Right renal cortex interstitium (tissue), 3 donors: ENCODE measurements around the gene GAGE13. TPM values are rescaled to one million over a fixed set of nuclear protein-coding genes. Genes with fewer than 3 reads are reported as not detected.
"Not testable (repeated sequence)": the region's sequence is repeated elsewhere in the genome, so short reads cannot be mapped to it uniquely, and the experiment has no call there.

ENCODE experiments used
- DNase-seq, 3 donors: peaks; one replicate each; pipeline ENCODE4 v3.0.0-alpha.2; 2013; ENCODE audit warnings: low read depth in 3 of 3, low spot score in 2 of 3
- polyA plus RNA-seq, 3 donors: library from polyadenylated mRNA; unstranded; fragments of 120-200 nt; gene quantifications; one replicate each; pipeline ENCODE4 v1.2.1, GENCODE V29; 2013; ENCODE audit not compliant: insufficient read length in 3 of 3

GAGE13 gene
- polyA plus RNA-seq, 3 donors: 0.40 TPM; not detected in 2

- not testable (repeated sequence) for DNase-seq
Observed at GRCh38 chrX:49323735-49324134, 7.6 kb upstream of the GAGE13 start.

GRCh38 chrX:49330421-49330820, 961 bp upstream of the GAGE13 start:
- DNase-seq: not testable (repeated sequence)

- DNase-seq: not testable (repeated sequence)
Observed at GRCh38 chrX:49331841-49332240, 459 bp downstream of the GAGE13 start.

GRCh38 chrX:49341449-49341848, 10.1 kb downstream of the GAGE13 start:
- not testable (repeated sequence) for DNase-seq

- not testable (repeated sequence) for DNase-seq
Observed at GRCh38 chrX:49344496-49345175, 13.3 kb downstream of the GAGE13 start.

- DNase-seq: not testable (repeated sequence)
Observed at GRCh38 chrX:49345402-49345801, 14.0 kb downstream of the GAGE13 start.

- DNase-seq: not testable (repeated sequence)
Observed at GRCh38 chrX:49346150-49346549, 14.8 kb downstream of the GAGE13 start.

Other genes starting within 250 kb of the GAGE13 start
- 10 to 100 TPM; 21.8 to 25.8 (median 24.2) TPM for gene GPKOW, start 207.8 kb upstream of the GAGE13 start, polyA plus RNA-seq
- gene MAGIX, start 168.8 kb upstream of the GAGE13 start, polyA plus RNA-seq: 1 to 10 TPM; 2.7 to 5.3 (median 3.6) TPM
- gene PLP2, start 159.7 kb upstream of the GAGE13 start, polyA plus RNA-seq: 10 to 100 TPM; 29.7 to 40.3 (median 37.7) TPM
- gene PRICKLE3, start 145.2 kb upstream of the GAGE13 start, polyA plus RNA-seq: 1 to 10 TPM; 3.2 to 4.6 (median 3.8) TPM
- gene SYP, start 131.4 kb upstream of the GAGE13 start, polyA plus RNA-seq: 1 to 10 TPM; 1.7 to 2.6 (median 2.5) TPM
- gene CACNA1F, start 98.2 kb upstream of the GAGE13 start, polyA plus RNA-seq: under 1 TPM; 0.15 to 0.29 (median 0.17) TPM
- 10 to 100 TPM; 15.2 to 18.1 (median 15.2) TPM for gene CCDC22, start 96.1 kb upstream of the GAGE13 start, polyA plus RNA-seq
- under 1 TPM; 0.76 to 0.82 (median 0.79) TPM for gene FOXP3, start 66.9 kb upstream of the GAGE13 start, polyA plus RNA-seq
- gene PPP1R3F, start 61.8 kb upstream of the GAGE13 start, polyA plus RNA-seq: 1 to 10 TPM; 4.9 to 6.0 (median 5.8) TPM
- gene GAGE10, start 27.9 kb upstream of the GAGE13 start, polyA plus RNA-seq: not detected
- gene GAGE12J, start 9.5 kb upstream of the GAGE13 start, polyA plus RNA-seq: not detected
- gene GAGE12C, start 200.6 kb downstream of the GAGE13 start, polyA plus RNA-seq: not detected
- not detected for gene GAGE12D, start 210.2 kb downstream of the GAGE13 start, polyA plus RNA-seq
- not detected for gene GAGE12E, start 219.7 kb downstream of the GAGE13 start, polyA plus RNA-seq
- not detected for gene GAGE12F, start 229.3 kb downstream of the GAGE13 start, polyA plus RNA-seq
- not detected for gene GAGE12G, start 238.8 kb downstream of the GAGE13 start, polyA plus RNA-seq
- not detected for gene GAGE12H, start 248.4 kb downstream of the GAGE13 start, polyA plus RNA-seq